Skin epidermis (tissue), 12 donors: ENCODE data around the gene TPST1.

Experiments
- H3K27ac ChIP-seq, 21 experiments: fragments of 200-600 bp; sonication (generic) in 11 of 21; one replicate each; pipeline ENCODE4 v1.5.0; 2020; ENCODE audit warnings: mild to moderate bottlenecking in 3 of 21, inconsistent platforms in 2 of 21, moderate library complexity in 2 of 21
- H3K4me3 ChIP-seq, 7 experiments: fragments of 200-600 bp; sonication (generic) in 2 of 7; one replicate each; pipeline ENCODE4 v1.5.0; 2020; ENCODE audit warnings: inconsistent platforms in 2 of 7, mild to moderate bottlenecking in 2 of 7, moderate library complexity in 1 of 7

Gene TPST1

DNA sequence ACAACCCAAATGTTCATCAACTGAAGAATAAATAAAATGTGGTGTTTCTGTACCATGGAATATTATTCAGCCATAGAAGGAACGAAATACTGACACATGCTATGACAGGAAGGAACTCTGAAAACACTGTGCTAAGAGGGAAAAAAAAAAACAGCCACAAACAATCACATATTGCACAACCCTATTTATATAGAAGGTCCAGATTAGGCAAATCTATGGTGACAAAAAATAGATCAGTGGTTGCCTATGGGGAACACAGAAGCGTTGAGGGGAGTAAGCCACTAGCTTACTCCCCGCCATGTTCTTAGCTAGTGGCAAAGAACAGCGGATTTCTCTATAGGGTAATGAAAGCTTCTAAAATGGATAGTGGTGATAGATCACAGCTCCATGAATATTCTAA lies 198.4 kb downstream of the TPST1 start:
- H3K4me3 ChIP-seq = no peak overlapping the region
- H3K27ac ChIP-seq = no peak overlapping the region

- Histone ChIP-seq H3K27ac (no peak overlapping the region), H3K4me3 (no peak overlapping the region)
Measured at GRCh38 chr7:66409493-66409892, 204.4 kb downstream of the TPST1 start.
